ENCODE measurements around the gene MTOR. TPM values are rescaled to one million over a fixed set of nuclear protein-coding genes. Genes with fewer than 3 reads are reported as not detected.

Gene MTOR
- total RNA-seq, 1 donor from 2014 or later: 23.6 TPM

GRCh38 chr1:11132563-11133293 lies 129.6 kb downstream of the MTOR start:
- Histone ChIP-seq H3K9me3 (no peaks in the 10 kb centered on the region), H3K27me3 (no peaks in the 10 kb centered on the region), H3K4me1 (peaks cover 23% of the 10 kb centered on the region), H3K36me3 (peaks cover 0 to 49% of the 10 kb centered on the region in 2 donors), H3K27ac (no peak overlapping the region), H3K4me3 (no peak overlapping the region)
- intact Hi-C loops (cut with DNase I): no loop called here
- TF ChIP-seq POLR2A (IDR thresholded peaks at IDR 0.05) (no peak), POLR2AphosphoS5 (IDR thresholded peaks at IDR 0.05; ENCODE audit: insufficient read depth in 1 of 2, low read depth in 1 of 2) (no peak), CTCF (IDR thresholded peaks at IDR 0.05) (no peak)
- no peak for DNase-seq (ENCODE audit: extremely low spot score in 2 of 2)

GRCh38 chr1:11131816-11132215 lies 130.5 kb downstream of the MTOR start:
- DNase-seq (ENCODE audit: extremely low spot score in 2 of 2): no peak
- Histone ChIP-seq H3K36me3 (peaks cover 0 to 52% of the 10 kb centered on the region in 2 donors), H3K4me3 (no peak overlapping the region), H3K27ac (no peak overlapping the region), H3K9me3 (no peaks in the 10 kb centered on the region), H3K4me1 (peaks cover 23% of the 10 kb centered on the region), H3K27me3 (no peaks in the 10 kb centered on the region)
- no peak for TF ChIP-seq POLR2A (IDR thresholded peaks at IDR 0.05)
- no peak for TF ChIP-seq CTCF (IDR thresholded peaks at IDR 0.05)
- TF ChIP-seq POLR2AphosphoS5 (IDR thresholded peaks at IDR 0.05; ENCODE audit: insufficient read depth in 1 of 2, low read depth in 1 of 2): no peak
- intact Hi-C loops (cut with DNase I): no loop called here

GRCh38 chr1:11130406-11130805 lies 131.9 kb downstream of the MTOR start:
- intact Hi-C loops (cut with DNase I): no loop called here
- Histone ChIP-seq H3K27ac (no peak overlapping the region), H3K4me1 (peaks cover 20% of the 10 kb centered on the region), H3K4me3 (no peak overlapping the region), H3K36me3 (peaks cover 0 to 65% of the 10 kb centered on the region in 2 donors), H3K9me3 (no peaks in the 10 kb centered on the region), H3K27me3 (no peaks in the 10 kb centered on the region)
- no peak for DNase-seq (ENCODE audit: extremely low spot score in 2 of 2)
- TF ChIP-seq POLR2A (IDR thresholded peaks at IDR 0.05): no peak

- H3K27me3 ChIP-seq: no peaks in the 10 kb centered on the region
- TF ChIP-seq POLR2AphosphoS5 (IDR thresholded peaks at IDR 0.05; ENCODE audit: insufficient read depth in 1 of 2, low read depth in 1 of 2) (no peak), POLR2A (IDR thresholded peaks at IDR 0.05) (no peak), CTCF (IDR thresholded peaks at IDR 0.05) (no peak)
- no peak overlapping the region for H3K4me3 ChIP-seq
- H3K9me3 ChIP-seq: no peaks in the 10 kb centered on the region
- no peak overlapping the region for H3K27ac ChIP-seq
- peaks cover 0 to 71% of the 10 kb centered on the region in 2 donors for H3K36me3 ChIP-seq
- peaks cover 14% of the 10 kb centered on the region for H3K4me1 ChIP-seq
- no peak for DNase-seq (ENCODE audit: extremely low spot score in 2 of 2)
- intact Hi-C loops (cut with DNase I): no loop called here
Measured at GRCh38 chr1:11129649-11130390, 132.5 kb downstream of the MTOR start.

GRCh38 chr1:11126569-11126968 lies 135.8 kb downstream of the MTOR start:
- Histone ChIP-seq H3K4me1 (no peaks in the 10 kb centered on the region), H3K27ac (no peak overlapping the region), H3K27me3 (no peaks in the 10 kb centered on the region), H3K9me3 (no peaks in the 10 kb centered on the region), H3K4me3 (no peak overlapping the region), H3K36me3 (peaks cover 0 to 93% of the 10 kb centered on the region in 2 donors)
- DNase-seq (ENCODE audit: extremely low spot score in 2 of 2): no peak
- TF ChIP-seq POLR2AphosphoS5 (IDR thresholded peaks at IDR 0.05; ENCODE audit: insufficient read depth in 1 of 2, low read depth in 1 of 2): no peak
- TF ChIP-seq POLR2A (IDR thresholded peaks at IDR 0.05): no peak
- TF ChIP-seq CTCF (IDR thresholded peaks at IDR 0.05): no peak
- intact Hi-C loops (cut with DNase I): no loop called here

All from vagina (tissue), 2 donors.